HepG2 (cell line): Measurements from ENCODE around the gene SH3GL2. TPM values are rescaled to one million over a fixed set of nuclear protein-coding genes. Genes with fewer than 3 reads are reported as not detected.

Experiments
- ATAC-seq: fragments of 200-7000 bp; cut with Tn5 transposase; 3 replicates; pipeline ENCODE4 v1.9.1; 2020; ENCODE audit warnings: mild to moderate bottlenecking, moderate library complexity
- BruUV-seq: library from RNA; stranded (reverse); fragments of 400-500 nt; replicated peaks from 2 replicates; lab custom pipeline; 2021; lab: Mats Ljungman, UMichigan
- CTCF ChIA-PET: fragments of 300-600 bp; formaldehyde crosslinking; extraction: SDS; loops from one replicate; lab custom pipeline; 2021; ENCODE audit warnings: low total read pairs, inconsistent platforms, low intra/inter-chr PET ratio; lab: Yijun Ruan, JAX
- POLR2A ChIA-PET: fragments of 350-600 bp; sonication (Branson Sonifier 250); formaldehyde crosslinking; loops from one replicate; lab custom pipeline; 2020; ENCODE audit warnings: antibody characterized with exemption, inconsistent platforms; lab: Yijun Ruan, JAX
- DNase-seq: peaks from one replicate; pipeline ENCODE4 v3.0.0-alpha.2; 2015; ENCODE audit warnings: low spot score
- FAIRE-seq: peaks from 3 replicates; lab custom pipeline; 2011; peaks lifted over from hg19 to GRCh38; lab: Jason Lieb, UNC
- H2AFZ ChIP-seq: one replicate; pipeline ENCODE4 v1.6.1; 2011; ENCODE audit warnings: low read length, inconsistent platforms
- H3K27ac ChIP-seq: fragments of 300-600 bp; 3 replicates; pipeline ENCODE4 v1.8.0; 2011; ENCODE audit warnings: mixed run types, mild to moderate bottlenecking, mixed read lengths, low read length, inconsistent platforms; ENCODE audit not compliant: insufficient read depth; ENCODE audit errors: extremely low read length
- H3K27me3 ChIP-seq, 2 experiments: fragments of 200-600 bp in 1 of 2; 2 replicates in 1 of 2; 3 replicates in 1 of 2; pipeline versions ENCODE4 v1.6.0 to v1.8.0; 2011; ENCODE audit warnings: low read length in 2 of 2, mild to moderate bottlenecking in 2 of 2, moderate library complexity in 2 of 2, inconsistent platforms in 1 of 2; ENCODE audit not compliant: insufficient read depth in 2 of 2, control insufficient read depth in 1 of 2
- H3K36me3 ChIP-seq, 2 experiments: fragments of 200-600 bp in 1 of 2; replicated peaks in 1 of 2; 2 replicates in 1 of 2; 3 replicates in 1 of 2; pipeline versions ENCODE4 v1.5.1 to v1.8.0; 2011; ENCODE audit warnings: low read length in 2 of 2, inconsistent platforms in 1 of 2; ENCODE audit not compliant: insufficient read depth in 2 of 2, control insufficient read depth in 1 of 2
- H3K4me1 ChIP-seq: 2 replicates; pipeline ENCODE4 v1.5.1; 2012; ENCODE audit warnings: low read length, inconsistent platforms; ENCODE audit not compliant: insufficient read depth
- H3K4me2 ChIP-seq: 2 replicates; pipeline ENCODE4 v1.6.0; 2011; ENCODE audit warnings: low read depth, low read length, inconsistent platforms
- H3K4me3 ChIP-seq, 3 experiments: fragments of 200-600 bp in 1 of 3; sonication (generic), shearing (Covaris generic) in 1 of 3; replicated peaks in 1 of 3; 2 replicates each; pipeline ENCODE4 v1.5.1; 2011 to 2016; ENCODE audit warnings: low read length in 3 of 3, inconsistent platforms in 2 of 3, low read depth in 2 of 3, mild to moderate bottlenecking in 2 of 3, control low read depth in 1 of 3, mixed read lengths in 1 of 3; ENCODE audit not compliant: insufficient read depth in 1 of 3
- H3K79me2 ChIP-seq: one replicate; pipeline ENCODE4 v1.6.1; 2011; ENCODE audit warnings: low read length, inconsistent platforms; ENCODE audit not compliant: insufficient read depth
- H3K9ac ChIP-seq: 2 replicates; pipeline ENCODE4 v1.6.0; 2011; ENCODE audit warnings: mild to moderate bottlenecking, low read depth, low read length, inconsistent platforms; ENCODE audit not compliant: insufficient read depth
- H3K9me3 ChIP-seq: 2 replicates; pipeline ENCODE4 v1.5.1; 2012; ENCODE audit warnings: mild to moderate bottlenecking, low read length
- H4K20me1 ChIP-seq: 2 replicates; pipeline ENCODE4 v1.6.0; 2011; ENCODE audit warnings: inconsistent platforms, mild to moderate bottlenecking, low read length, moderate library complexity; ENCODE audit not compliant: insufficient read depth
- ELF1 ChIP-seq: sonication (generic); formaldehyde crosslinking; IDR thresholded peaks from 2 replicates; pipeline ENCODE4 v1.4.0; 2020; ENCODE audit warnings: missing genetic modification reagents
- MXD4 ChIP-seq: IDR thresholded peaks from 2 replicates; pipeline ENCODE4 v1.6.1; 2016; ENCODE audit warnings: mild to moderate bottlenecking, missing biosample characterization, missing genetic modification reagents
- MZF1 ChIP-seq: sonication (generic); formaldehyde crosslinking; IDR thresholded peaks from 2 replicates; pipeline ENCODE4 v1.8.1; 2023; ENCODE audit warnings: mild to moderate bottlenecking, missing genetic modification reagents, borderline replicate concordance
- NFAT5 ChIP-seq: sonication (generic); formaldehyde crosslinking; IDR thresholded peaks from 2 replicates; pipeline ENCODE4 v1.4.0; 2020; ENCODE audit warnings: missing genetic modification reagents
- SSRP1 ChIP-seq: IDR thresholded peaks from 2 replicates; pipeline ENCODE4 v1.6.1; 2016; ENCODE audit warnings: control low read depth
- ZNF33B ChIP-seq: sonication (generic); formaldehyde crosslinking; IDR thresholded peaks from 2 replicates; pipeline ENCODE4 v1.5.1; 2020; ENCODE audit warnings: mild to moderate bottlenecking, missing genetic modification reagents
- WGBS: methylation state at CpG from one replicate; pipeline ENCODE4 v1.1.6; 2017; ENCODE audit warnings: low lambda C conversion rate; 5-methylcytosine and 5-hydroxymethylcytosine counted together
- in situ Hi-C: cut with HindIII; loops from 2 replicates; pipeline ENCODE4 v1.10.0; 2017; ENCODE audit warnings: low pct_unique_long_range_greater_than_20kb; ENCODE audit not compliant: extremely low pct_ligation_motif_present
- intact Hi-C: fragments of 100-400 bp; cut with micrococcal nuclease; formaldehyde crosslinking; loops from one replicate; pipeline ENCODE4 v1.10.0; 2022; ENCODE audit not compliant: unreplicated experiment
- polyA plus RNA-seq, 8 experiments: library from polyadenylated mRNA; depleted of rRNA in 3 of 8; stranded (reverse) in 7 of 8; unstranded in 1 of 8; fragments of >200 nt; fragmentation: Illumina TruSeq in 4 of 8; extraction: Trizol in 4 of 8; gene quantifications; 2 replicates each; pipeline versions ENCODE4 v1.2.1 to v1.2.3, GENCODE V29; 2011 to 2016; ENCODE audit warnings: low read depth in 4 of 8, missing spikeins in 1 of 8, mixed read lengths in 1 of 8; ENCODE audit not compliant: insufficient read depth in 1 of 8
- total RNA-seq, 5 experiments: library from RNA; depleted of rRNA; stranded (reverse); fragments of >200 nt; fragmentation: Illumina TruSeq; extraction: Trizol; gene quantifications; 2 replicates each; pipeline ENCODE4 v1.2.3, GENCODE V29; 2016; ENCODE audit warnings: low read depth in 1 of 5

SH3GL2 gene
- total and polyA plus RNA-seq, 2 of the 13 experiments (the other 11 are each of a cell fraction or from before 2014, with no cell fraction given): 0.04 TPM; not detected in 1

GRCh38 chr9:17777465-17777864 lies 198.6 kb downstream of the SH3GL2 start:
- in situ Hi-C loops: no loop called here
- FAIRE-seq: no peak
- no peak for ATAC-seq

More at GRCh38 chr9:17777465-17777864, 198.6 kb downstream of the SH3GL2 start:
- no peaks in the 10 kb centered on the region for H3K27me3 ChIP-seq
- no peak overlapping the region for H3K4me2 ChIP-seq
- no peaks in the 10 kb centered on the region for H3K4me1 ChIP-seq
- no peak overlapping the region for H3K27ac ChIP-seq
- H3K4me3 ChIP-seq: no peak overlapping the region
- POLR2A ChIA-PET: no interaction called here
- H3K36me3 ChIP-seq: no peaks in the 10 kb centered on the region
- CTCF ChIA-PET: no interaction called here
- TF ChIP-seq NFAT5 (CRISPR knock-in tag) (no peak), SSRP1 (CRISPR knock-in tag) (no peak), ELF1 (CRISPR knock-in tag) (no peak), MZF1 (CRISPR knock-in tag) (no peak), MXD4 (CRISPR knock-in tag) (no peak), ZNF33B (CRISPR knock-in tag) (no peak)
- no peaks in the 10 kb centered on the region for H4K20me1 ChIP-seq
- WGBS: 36% methylated on average over 3 of the region's 3 CpGs
- no TSS peak for BruUV-seq
- no peak overlapping the region for H3K9ac ChIP-seq
- H2AFZ ChIP-seq: no peak overlapping the region
- DNase-seq: no peak
- intact Hi-C loops: no loop called here
- H3K9me3 ChIP-seq: no peaks in the 10 kb centered on the region
- H3K79me2 ChIP-seq: no peaks in the 10 kb centered on the region
